ENCODE measurements around the gene VGLL4.

VGLL4 gene

DNA sequence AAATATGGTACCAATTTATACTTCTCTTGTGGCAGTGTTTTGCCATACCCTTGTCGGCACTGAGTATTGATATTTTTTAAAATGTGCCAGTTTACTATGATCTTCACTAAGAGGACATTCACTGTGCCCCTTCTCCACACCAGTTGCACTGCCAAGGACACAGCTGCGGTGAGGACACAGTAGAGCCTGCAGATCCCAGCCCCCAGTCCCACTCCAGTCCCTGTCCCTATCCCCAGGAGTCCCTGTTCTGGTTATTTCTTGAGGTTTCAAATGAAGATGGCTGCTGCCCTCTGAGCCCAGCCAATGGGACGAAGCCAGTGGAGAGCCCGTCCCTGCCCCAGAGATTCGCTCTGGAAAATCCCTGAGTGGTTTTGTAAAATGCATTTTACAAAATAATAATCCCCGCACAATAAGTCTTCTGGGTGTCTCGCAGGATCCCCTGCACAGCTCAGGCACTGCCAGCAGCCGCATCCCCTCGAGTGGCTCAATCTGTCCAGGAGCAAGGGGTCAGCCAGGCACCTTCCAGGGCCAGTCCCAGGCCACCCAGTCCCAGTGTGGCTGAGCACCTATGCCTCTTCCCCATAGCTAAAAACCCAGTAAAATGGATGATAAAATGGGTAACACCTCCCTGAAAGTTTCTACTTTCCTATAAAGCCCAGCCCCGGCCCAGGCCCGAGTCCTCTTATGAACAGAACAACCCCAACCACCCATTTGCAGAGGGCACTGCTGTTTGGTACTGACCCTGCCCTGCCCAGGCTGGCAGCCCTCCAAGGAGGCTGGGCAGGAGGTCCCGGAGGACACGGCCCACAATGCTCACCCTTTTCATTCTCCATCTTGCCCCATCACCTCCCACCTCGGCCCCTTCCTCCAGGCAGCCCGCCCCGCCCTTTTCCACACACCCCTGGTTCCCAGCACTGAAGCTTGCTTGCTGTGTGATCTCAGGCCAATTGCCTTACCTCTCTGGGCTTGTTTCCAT lies 91.1 kb downstream of the VGLL4 start:
- DNase-seq (ENCODE audit: low spot score), result no peak

DNA sequence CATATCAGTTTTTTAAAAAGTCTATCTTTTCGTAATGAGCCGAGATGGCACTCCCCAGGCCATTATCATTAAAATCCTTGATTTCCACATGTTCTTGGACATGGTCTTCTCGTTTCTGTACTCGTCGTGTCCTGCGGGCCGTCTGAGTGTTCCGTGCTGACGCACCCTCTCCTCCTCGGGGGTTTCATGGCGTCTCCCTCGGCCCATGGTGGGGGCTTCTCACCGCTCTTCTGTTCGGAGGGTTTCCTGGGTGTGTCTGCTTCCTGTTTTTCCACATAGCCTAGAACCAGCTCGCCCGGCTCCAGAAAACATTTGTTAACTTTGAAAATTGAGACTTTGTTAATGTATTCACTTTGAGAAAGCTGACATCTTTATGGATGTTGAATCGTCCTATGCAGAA lies 92.7 kb downstream of the VGLL4 start:
- DNase-seq (ENCODE audit: low spot score), result no peak

DNA sequence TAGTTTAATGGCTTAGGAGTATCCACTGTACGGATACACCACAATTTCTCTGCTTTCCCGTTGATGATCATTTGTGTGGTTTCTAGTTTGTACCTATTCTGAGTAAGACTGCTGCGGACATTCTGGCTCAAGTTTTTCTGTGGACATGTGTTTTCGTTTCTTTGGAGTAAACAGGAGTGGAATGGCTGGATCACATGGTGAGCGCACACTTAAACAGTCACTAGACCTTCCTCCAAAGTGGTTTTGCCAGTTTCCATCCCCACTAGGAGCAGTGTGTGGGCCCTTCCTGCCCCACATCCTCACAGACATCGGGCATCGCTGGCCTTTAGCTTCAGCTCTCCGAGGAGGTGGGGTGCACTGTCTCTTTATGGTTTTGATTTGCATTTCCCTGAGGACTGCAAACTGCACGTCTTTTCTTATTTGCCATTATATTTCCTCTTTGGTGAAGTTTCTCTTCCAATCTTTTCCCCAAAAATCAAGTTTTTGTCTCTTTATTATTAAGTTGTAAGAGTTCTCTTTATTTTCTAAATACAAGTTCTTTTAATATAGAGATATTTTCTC lies 94.1 kb downstream of the VGLL4 start:
- no peak for DNase-seq (ENCODE audit: low spot score)

DNA sequence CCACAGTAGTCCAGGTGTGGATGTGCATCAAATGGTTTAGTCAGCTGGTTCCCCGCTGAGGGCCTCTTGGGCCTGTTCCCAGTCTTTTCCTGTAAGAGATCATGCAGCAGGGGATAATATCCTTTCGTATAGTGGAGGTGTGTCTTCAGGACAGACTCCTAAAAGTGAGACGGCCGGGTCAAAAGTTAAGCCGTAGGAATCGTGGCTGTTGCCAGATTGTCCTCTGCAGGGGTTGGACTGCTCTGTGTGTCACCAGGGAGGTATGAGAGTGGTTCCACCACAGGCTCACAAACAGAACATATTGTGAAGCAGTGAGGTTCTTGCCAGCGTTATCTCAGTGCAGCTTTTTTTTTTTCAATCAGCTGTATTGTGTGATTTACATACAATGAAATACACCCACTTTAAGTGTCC lies 95.0 kb downstream of the VGLL4 start:
- no peak for DNase-seq (ENCODE audit: low spot score)

DNA sequence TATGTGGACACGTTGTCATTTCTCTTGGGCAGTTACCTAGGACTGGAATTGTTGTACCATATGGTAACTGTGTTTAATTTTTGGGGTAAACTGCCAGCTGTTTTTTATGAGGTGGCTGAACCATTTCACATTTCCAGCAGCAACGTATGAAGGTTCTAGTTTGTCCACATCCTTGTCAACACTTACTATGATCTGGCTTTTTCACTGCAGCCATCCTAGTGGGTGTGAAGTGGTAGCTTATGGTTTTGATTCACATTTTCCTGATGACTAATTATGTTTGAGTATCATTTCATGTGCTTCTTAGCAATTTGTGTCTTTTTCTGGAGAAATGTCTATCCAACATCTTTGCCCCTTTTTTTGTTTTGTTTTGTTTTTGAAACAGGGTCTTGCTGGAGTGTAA lies 96.2 kb downstream of the VGLL4 start:
- no peak for DNase-seq (ENCODE audit: low spot score)

DNA sequence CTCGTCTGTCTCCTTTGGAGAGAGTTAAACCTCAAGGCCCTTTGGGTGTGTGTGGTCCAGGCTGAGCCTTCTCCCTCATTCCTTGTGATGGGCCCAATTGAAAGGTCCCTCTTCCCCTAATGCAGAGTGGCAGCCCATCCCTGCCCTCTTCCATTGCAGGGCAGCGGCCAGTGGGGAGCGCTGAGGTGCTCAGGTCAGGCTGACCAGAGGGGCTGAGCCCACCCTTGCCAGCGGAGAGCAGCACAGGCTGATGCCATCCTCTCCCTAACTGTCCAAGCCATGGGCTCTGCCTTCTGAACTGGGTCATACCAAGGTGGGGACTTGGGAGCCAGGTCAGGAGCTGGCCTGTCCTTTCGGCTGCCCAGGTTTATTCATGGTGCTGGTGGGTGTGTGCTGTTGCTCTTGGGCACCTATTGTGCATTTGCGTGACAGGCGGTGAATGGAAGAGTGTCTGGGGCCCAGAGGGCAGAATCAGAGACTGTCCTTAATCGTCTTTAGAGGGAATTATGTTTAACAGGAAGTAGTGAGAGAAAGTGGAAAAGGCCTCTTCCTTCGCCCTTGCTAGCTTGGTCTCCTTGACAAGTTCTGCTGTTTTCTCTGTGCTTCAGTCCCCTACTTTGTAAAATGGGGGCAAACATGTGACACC lies 96.9 kb downstream of the VGLL4 start:
- DNase-seq (ENCODE audit: low spot score), result no peak

DNA sequence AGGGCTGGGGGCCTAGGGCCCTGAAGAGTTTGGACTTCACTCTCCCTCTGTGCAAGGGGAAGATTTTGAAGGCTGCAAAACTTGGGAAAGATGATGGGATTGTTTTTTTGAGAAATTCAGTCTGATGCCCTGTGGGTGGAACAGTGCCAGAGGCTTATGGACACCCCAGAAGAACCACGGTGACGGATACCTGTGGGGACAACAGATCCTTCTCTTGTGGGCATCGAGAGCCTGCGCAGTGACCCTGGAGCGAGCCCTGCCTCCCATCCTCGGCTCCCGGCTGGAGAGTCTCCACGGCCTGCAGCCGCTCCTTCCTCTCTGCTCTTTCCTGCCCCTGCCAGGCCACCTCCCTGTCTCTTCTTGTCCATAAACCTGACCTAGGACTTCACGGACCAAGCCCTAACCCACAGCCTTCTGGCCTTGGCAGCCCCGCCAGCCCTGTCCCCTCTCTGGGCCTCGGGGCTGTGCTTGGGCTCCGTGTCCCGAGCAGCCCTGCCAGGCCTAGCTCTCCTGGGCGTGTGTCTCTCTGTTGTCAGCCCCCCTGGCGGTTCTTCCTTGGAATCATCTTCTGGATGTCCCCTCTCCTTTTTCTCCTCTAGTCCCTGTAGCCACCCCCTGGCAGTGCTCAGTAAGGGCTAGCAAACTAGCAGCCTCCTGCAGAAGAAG lies 98.4 kb downstream of the VGLL4 start:
- DNase-seq (ENCODE audit: low spot score), result peak; percentile 76

DNA sequence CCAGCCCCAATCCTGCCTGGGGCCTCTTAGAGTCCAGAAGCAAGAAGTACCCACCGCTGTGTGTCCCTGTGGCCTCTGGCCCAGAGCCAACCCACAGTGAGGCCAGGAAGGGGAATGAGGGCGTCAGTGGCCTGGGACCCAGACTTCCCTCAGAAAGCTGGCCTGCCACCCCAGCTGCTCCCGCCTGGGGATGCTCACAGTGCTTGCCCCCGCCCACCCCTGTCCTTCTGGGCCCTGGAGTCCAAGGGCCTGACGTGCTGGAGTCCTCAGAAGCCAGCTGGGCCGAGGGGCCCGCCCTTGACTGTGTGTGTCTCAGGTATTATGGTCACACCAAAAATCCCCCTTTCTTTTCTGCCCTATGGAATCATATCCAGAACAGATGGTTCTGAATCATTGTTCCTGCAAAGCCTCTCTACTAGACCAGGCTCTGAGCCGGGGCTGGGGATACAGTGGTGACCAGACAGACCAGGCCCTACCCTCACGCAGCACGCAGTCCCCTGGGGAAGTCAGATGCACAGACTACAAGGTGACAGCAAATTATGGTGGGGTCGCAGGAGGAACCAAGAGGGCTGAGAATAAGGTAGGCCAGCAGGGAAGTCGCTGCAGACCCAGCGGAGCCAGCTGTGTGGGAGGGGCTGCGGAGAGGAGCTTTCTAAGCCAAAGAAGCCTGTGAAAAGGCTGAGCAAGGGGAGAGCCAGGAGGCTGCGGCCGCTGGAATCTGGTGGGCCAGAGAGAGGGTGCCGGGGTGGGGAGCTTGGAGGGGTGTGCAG lies 99.1 kb downstream of the VGLL4 start:
- DNase-seq (ENCODE audit: low spot score), result peak; percentile 55

DNA sequence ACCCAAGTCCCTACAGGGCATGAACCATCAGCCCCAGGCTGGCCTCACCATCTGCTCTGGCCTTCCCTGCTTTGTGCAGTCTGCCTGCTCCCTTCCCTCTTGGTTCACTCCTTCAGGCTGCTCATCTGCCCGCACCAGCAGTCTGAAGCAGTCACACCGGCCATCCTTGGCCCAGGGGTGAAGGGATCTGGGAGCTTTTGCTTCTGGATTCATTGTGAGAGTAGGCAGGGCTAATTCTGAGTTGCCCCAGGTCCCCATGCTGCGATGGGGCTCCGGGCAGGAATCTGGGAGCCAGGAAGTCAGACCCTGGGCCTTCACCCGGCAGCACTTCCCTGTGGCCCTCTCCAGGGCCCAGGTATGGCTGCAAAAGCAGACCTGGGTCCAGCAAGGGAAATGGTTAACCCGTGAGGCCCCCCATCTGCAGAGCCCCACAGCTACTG lies 99.7 kb downstream of the VGLL4 start:
- no peak for DNase-seq (ENCODE audit: low spot score)

DNA sequence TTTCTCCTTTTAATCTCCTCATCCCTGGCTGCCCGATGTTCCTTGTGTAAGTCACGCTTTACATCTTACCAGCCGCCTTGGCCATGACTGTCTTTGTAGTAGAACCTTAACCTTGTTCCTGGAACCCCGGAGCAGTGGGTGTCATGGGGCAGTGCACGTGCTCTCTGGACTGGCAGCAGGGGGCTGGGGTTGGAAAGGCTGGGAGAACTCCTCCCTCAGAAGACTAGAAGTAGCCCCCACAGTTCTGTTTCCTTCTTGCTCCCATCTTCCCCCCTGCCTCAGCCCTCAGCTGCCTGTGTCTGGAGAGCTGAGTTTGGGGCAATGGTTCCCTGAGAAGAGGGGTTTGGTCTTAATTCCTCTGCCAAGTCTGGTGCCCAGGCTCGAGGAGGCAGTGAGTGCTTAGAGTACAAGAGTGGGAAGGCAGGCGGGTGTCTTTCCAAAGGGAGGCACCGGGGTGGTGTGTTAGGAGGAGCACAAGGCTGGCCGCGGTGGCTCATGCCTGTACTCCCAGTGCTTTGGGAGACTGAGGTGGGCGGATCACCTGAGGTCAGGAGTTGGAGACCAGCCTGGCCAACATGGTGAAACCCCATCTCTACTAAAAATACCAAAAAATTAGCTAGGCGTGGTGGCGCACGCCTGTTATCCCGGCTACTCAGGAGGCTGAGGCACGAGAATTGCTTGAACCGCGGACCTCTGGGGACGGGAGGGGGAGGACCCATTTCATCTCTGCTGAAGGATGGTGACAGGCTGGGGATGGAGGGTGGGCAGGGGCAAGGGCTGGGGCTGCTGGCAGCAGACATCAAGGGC lies 100.4 kb downstream of the VGLL4 start:
- no peak for DNase-seq (ENCODE audit: low spot score)

DNA sequence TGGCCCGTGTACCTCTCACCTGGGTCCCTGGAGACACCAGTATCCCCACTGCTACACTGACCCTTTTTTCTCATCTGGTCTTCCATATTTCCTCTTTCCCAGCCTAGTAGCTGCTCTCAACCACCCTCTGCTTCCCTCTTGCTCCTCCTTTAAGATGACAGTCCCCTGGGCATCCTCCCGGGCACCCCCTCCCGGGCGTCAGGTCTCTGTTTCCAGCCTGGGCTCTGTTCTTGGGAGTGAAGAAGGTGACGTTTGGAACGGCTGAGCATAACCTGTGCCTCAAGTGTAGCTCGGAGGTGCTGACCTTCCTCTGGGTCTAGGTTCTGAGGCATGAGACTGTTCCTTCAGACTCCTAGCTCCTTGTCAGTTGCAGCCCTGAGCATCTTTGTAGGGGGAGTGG lies 101.2 kb downstream of the VGLL4 start:
- DNase-seq (ENCODE audit: low spot score), result no peak

DNA sequence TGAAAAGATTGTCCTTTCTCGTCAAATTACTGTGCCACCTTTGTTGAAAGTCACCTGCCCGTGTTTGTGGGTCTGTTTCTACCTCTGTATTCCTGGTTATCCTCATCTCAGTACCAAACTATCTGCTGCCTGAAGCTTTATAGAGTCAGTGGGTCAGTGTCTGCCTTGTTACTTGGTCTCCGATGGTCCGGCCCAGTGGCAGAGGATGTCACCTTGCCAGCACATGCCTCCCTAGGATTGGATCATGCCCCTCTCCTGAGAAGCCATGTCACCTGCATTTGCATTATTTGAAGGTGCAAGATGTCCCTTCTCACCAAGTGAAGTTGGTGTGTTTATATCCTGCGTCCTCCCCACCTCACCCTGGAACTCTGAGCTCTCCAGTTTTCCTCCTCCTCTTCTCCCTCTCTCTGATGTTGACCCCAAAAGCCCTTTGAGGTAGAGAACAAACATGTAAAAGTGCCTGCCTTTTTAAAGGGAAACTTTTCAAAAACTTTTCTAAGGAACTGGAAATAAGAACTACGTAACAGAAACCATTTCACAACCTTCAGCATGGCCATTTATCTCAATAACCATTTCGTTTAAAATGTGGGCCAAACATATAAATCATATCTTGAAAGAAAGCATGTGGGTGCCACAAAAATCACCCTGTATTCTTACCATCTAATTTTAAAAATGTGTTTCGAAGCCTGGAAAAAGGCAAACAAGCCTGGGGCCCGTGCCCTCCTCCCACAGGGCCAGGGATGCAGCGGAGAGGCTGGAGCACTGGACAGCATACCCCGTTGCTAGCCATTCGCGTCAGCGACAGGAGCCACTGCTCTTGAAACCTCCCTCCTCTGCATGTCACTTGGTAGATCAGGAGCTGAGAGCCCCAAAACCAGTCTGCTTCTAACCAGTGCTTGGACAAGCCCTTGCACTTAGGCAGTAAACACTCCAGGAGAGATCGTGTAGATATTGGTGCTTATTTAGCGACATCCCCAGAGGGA lies 102.1 kb downstream of the VGLL4 start:
- no peak for DNase-seq (ENCODE audit: low spot score)

DNA sequence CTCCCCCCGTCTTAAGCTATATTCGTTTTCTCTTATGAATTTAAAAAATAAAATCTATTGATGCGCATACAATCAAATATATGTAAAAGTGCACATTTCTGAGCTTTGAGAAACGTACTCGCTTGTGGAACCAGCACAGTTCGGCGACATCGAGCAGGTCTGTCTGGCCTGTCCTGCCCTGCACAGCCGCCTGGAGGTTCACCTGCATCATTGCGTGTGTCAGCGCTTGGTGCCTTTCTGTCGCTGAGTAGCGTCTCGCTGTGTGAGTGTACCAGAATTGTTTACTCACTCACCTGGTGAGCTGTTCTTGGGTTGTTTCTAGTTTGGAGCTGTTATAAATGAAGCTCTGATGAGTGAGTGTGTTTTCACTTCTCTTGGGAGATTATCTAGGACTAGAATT lies 104.0 kb downstream of the VGLL4 start:
- no peak for DNase-seq (ENCODE audit: low spot score)

DNA sequence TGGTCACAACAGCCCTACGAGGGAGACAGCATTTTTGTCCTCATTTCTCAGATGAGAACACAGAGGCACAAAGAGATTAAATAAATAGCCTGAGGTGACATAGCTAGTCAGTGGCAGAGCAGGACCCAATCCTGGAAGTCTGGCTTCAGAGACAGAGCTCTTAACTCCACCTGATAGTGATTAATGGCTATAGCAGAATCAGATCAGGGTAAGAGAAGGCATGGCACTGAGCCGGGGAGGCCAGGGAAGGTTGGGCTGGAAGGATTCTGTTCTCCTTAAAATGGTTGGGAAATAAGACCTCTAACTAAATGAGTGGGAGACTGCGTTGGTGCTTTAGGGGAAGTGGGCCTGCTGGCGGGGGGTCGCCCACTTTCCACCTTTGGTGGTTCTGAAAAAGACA lies 104.5 kb downstream of the VGLL4 start:
- DNase-seq (ENCODE audit: low spot score), result no peak

DNA sequence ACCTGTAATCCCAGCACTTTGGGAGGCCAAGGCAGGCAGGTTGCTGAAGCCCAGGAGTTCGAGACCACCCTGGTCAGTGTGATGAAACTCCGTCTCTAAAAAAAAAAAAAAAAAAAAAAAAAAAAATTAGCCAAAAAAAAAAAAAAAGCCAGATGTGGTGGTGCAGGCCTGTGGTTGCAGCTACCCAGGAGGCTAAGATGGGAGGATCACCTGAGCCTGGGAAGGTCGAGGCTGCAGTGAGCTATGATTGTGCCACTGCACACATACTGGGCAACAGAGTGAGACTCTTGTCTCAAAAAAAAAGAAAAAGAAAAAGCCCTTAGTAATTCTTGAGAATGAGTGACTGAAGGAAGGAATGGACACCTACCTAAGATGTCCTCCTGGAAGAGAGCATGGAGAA lies 105.1 kb downstream of the VGLL4 start:
- no peak for DNase-seq (ENCODE audit: low spot score)

DNA sequence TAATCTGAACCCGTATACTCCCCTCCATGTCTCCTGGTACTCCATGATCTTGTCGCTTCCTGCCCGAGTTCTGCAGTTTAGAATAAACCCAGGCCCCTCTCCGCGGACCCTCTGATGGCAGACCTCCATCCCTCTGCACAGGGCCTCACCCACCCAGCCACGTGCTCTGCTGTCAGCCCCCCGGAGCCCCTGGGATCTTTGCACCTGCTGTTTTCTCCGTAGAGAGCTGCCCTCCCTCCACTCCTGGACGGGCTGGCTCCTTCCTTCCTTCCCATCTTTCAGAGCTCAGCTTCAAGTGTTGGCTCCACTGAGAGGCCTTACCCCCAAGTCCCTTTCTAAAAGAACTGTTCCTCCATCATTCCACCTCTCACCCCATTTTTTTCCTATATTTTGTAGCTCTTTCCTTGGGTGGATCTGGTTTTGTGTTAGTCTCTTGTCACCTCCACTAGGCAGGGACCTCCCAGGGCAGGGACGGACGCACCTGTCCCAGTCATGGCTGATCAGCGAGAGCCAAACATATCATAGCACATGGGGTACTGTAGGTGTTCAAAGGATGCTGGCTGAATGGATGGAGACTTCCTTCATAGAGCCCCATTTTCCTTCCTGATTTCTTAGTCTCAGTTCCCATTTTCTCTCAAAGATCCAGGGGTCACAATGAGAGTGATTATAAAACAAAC lies 106.6 kb downstream of the VGLL4 start:
- no peak for DNase-seq (ENCODE audit: low spot score)

DNA sequence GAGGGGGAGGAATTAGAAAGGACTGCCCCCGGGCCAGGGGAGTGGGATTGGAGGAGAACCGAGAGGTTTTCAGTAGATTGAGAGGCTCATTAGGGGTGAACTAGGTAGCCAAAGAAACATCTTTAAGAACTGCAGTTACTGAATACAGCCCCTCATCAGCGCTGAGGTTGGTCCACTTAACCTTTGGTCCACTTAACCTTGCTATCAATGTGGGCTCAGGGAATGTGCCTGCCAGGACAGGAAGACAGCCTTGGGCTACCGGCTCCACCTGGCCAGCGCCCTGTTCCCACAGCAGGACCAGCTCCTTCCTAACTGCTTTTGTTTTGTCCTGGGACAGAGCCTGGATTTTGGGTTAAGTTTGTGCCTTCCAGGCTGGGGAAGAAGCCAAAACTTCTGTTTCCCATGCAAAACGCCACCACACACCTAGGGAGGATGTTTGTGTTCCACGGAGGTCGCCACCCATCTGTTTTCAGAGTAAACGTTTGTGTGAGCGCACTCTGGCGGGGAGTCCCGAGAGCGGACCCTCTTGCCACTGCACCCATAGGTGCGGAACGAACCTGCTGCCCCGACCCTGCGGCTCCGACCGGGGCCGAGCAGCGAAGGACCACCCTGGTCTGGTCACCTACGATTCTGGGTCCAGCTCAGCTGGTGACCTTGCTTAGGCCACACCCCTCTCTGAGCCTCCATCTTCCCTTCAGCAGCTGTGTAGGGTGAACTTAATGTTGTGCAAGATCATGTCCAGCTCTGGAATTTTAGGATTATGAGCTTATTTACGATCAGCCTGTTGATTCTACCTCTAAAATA lies 107.4 kb downstream of the VGLL4 start:
- no peak for DNase-seq (ENCODE audit: low spot score)
